HG03575 (cell line): ENCODE measurements around the gene STARD10.

Experiments used
- ATAC-seq: cut with Tn5 transposase; IDR thresholded peaks from one replicate; pipeline ENCODE4 v1.9.1; 2021; ENCODE audit not compliant: unreplicated experiment, insufficient number of reproducible peaks, low FRiP score; ENCODE audit errors: extremely low read depth

The STARD10 gene

GRCh38 chr11:72826942-72827480 is 33.2 kb upstream of the STARD10 start:
- ATAC-seq: no peak

- no peak for ATAC-seq
Observed at GRCh38 chr11:72826191-72826941, 32.5 kb upstream of the STARD10 start.

- no peak for ATAC-seq
Observed at GRCh38 chr11:72825661-72826060, 31.8 kb upstream of the STARD10 start.

GRCh38 chr11:72824811-72825505 is 31.1 kb upstream of the STARD10 start:
- ATAC-seq: no peak

- no peak for ATAC-seq
Observed at GRCh38 chr11:72824020-72824419, 30.2 kb upstream of the STARD10 start.

- ATAC-seq: no peak
Observed at GRCh38 chr11:72823105-72823804, 29.4 kb upstream of the STARD10 start.

- no peak for ATAC-seq
Observed at GRCh38 chr11:72821920-72822799, 28.3 kb upstream of the STARD10 start.

GRCh38 chr11:72821221-72821919 is 27.5 kb upstream of the STARD10 start:
- ATAC-seq: no peak

- no peak for ATAC-seq
Observed at GRCh38 chr11:72820439-72821139, 26.7 kb upstream of the STARD10 start.

GRCh38 chr11:72818971-72819370 is 25.1 kb upstream of the STARD10 start:
- no peak for ATAC-seq

GRCh38 chr11:72817966-72818365 is 24.1 kb upstream of the STARD10 start:
- no peak for ATAC-seq

GRCh38 chr11:72816404-72816990 is 22.6 kb upstream of the STARD10 start:
- no peak for ATAC-seq

GRCh38 chr11:72815110-72815618 is 21.3 kb upstream of the STARD10 start:
- ATAC-seq: no peak

- ATAC-seq: no peak
Observed at GRCh38 chr11:72814286-72815109, 20.7 kb upstream of the STARD10 start, which contains the start of gene ATG16L2. Gene ATG16L2 (plus strand): TSS chr11:72814411. CDS start chr11:72814446, 35 bp downstream.

GRCh38 chr11:72813740-72814285 is 20.0 kb upstream of the STARD10 start:
- ATAC-seq: no peak
